Adrenal gland (tissue), 5 donors: ENCODE results near the gene PTP4A1.

Source experiments
- POLR2A ChIP-seq, 2 donors: fragments of 450-650 bp; IDR thresholded peaks; one replicate each; pipeline ENCODE4 v1.6.1; 2017; ENCODE audit warnings: antibody characterized with exemption in 2 of 2, mild to moderate bottlenecking in 2 of 2, moderate library complexity in 1 of 2
- TF ChIP-seq, protein P1 (sequence below), 6 experiments: fragments of 450-650 bp in 4 of 6; fragments of 200-600 bp in 2 of 6; sonication (generic) in 1 of 6; IDR thresholded peaks; 1 replicate in 5 of 6; 2 replicates in 1 of 6; pipeline versions ENCODE4 v1.5.1 to v1.8.0; 2016 to 2021; ENCODE audit warnings: antibody characterized with exemption in 6 of 6, mild to moderate bottlenecking in 2 of 6, moderate library complexity in 1 of 6
- donor health status: DM: no; HTN: no; CAD: no.

- TF ChIP-seq, protein P1, sequence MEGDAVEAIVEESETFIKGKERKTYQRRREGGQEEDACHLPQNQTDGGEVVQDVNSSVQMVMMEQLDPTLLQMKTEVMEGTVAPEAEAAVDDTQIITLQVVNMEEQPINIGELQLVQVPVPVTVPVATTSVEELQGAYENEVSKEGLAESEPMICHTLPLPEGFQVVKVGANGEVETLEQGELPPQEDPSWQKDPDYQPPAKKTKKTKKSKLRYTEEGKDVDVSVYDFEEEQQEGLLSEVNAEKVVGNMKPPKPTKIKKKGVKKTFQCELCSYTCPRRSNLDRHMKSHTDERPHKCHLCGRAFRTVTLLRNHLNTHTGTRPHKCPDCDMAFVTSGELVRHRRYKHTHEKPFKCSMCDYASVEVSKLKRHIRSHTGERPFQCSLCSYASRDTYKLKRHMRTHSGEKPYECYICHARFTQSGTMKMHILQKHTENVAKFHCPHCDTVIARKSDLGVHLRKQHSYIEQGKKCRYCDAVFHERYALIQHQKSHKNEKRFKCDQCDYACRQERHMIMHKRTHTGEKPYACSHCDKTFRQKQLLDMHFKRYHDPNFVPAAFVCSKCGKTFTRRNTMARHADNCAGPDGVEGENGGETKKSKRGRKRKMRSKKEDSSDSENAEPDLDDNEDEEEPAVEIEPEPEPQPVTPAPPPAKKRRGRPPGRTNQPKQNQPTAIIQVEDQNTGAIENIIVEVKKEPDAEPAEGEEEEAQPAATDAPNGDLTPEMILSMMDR (IDR thresholded peaks at IDR 0.05) = no peak
- TF ChIP-seq POLR2A (IDR thresholded peaks at IDR 0.05) = no peak
Observed at GRCh38 chr6:63580704-63580961, 8.4 kb downstream of the PTP4A1 start.
